ENCODE data around the gene STK33. TPM values are rescaled to one million over a fixed set of nuclear protein-coding genes. Genes with fewer than 3 reads are reported as not detected.
A peak's percentile ranks its signal among the peaks of the same experiment; 100 is the strongest.

STK33 gene
- polyA plus RNA-seq, 1 of the 3 experiments (the other 2 are of a cell fraction): 12.3 TPM

GRCh38 chr11:8605971-8606563 lies 12.0 kb upstream of the STK33 start (continued):
- no peak for TF ChIP-seq YY1 (IDR thresholded peaks at IDR 0.05; ENCODE audit: low read depth)
- no peak for TF ChIP-seq NRF1 (IDR thresholded peaks at IDR 0.05; ENCODE audit: low read depth, low read length)

- DNase-seq: peak; percentile 37
- H3K4me3 ChIP-seq (ENCODE audit: low read depth in 2 of 2, low read length in 1 of 2): peak overlapping the region in 1 of 2 experiments; percentile 26; a peak in 2 of 4 replicates
- H3K4me2 ChIP-seq: peak overlapping the region; percentile 37
- H3K4me1 ChIP-seq (ENCODE audit: control insufficient read depth in 1 of 2, insufficient read depth in 2 of 2, low read depth in 1 of 2, low read length in 1 of 2): 0 out of 4 replicates have a peak, but pooled peaks cover 0 to 6% of the 10 kb centered on the region in 2 experiments
- H3K27ac ChIP-seq (ENCODE audit: low read depth in 2 of 2, low read length in 1 of 2): peak overlapping the region in 1 of 2 experiments; percentile 78; a peak in 2 of 4 replicates
- H4K20me1 ChIP-seq (ENCODE audit: insufficient read depth): no peaks in the 10 kb centered on the region
- ChIA-PET POLR2A (no interaction called here), CTCF (interaction anchor here (1.2 to 1.5 kb wide), 3 partner anchors 23 to 571 kb away, joined by 3 to 4 read pairs (median 3); no protein-coding TSS in a partner anchor)
- peak overlapping the region; percentile 30; the same call in 1 of the 2 replicates for H2AFZ ChIP-seq (ENCODE audit: low read depth)
- no peaks in the 10 kb centered on the region for H3K9me2 ChIP-seq
- H3K9ac ChIP-seq: no peak overlapping the region
- 4% methylated on average over 9 of the region's 9 CpGs for WGBS (ENCODE audit: low lambda C conversion rate)
- H3K9me3 ChIP-seq: no peaks in the 10 kb centered on the region
- H3F3A ChIP-seq (replicated peaks; ENCODE audit: insufficient read depth): peaks cover 20% of the 10 kb centered on the region
- no peaks in the 10 kb centered on the region for H3K79me2 ChIP-seq (ENCODE audit: insufficient read depth)
- H3K27me3 ChIP-seq (ENCODE audit: insufficient read depth): no peaks in the 10 kb centered on the region
- no peaks in the 10 kb centered on the region for H3K36me3 ChIP-seq (replicated peaks in 1 of 2; ENCODE audit: control insufficient read depth in 1 of 2, insufficient read depth in 2 of 2, low read length in 1 of 2)
- TF ChIP-seq FOSL2 (IDR thresholded peaks at IDR 0.05; ENCODE audit: borderline replicate concordance, low read depth) (peak; percentile 82), TAF1 (IDR thresholded peaks at IDR 0.05; ENCODE audit: borderline replicate concordance, low read depth, low read length) (no peak), JUND (IDR thresholded peaks at IDR 0.05) (peak; percentile 76), RFX5 (IDR thresholded peaks at IDR 0.05; ENCODE audit: low read length) (no peak), USF1 (IDR thresholded peaks at IDR 0.05; ENCODE audit: borderline replicate concordance, low read depth) (no peak), MXI1 (IDR thresholded peaks at IDR 0.05; ENCODE audit: low read depth, low read length) (no peak), IRF3 (IDR thresholded peaks at IDR 0.05; ENCODE audit: low read depth, low read length) (no peak), NRF1 (IDR thresholded peaks at IDR 0.05; ENCODE audit: low read depth, low read length) (no peak), SIN3A (IDR thresholded peaks at IDR 0.05; ENCODE audit: borderline replicate concordance, low read depth, low read length) (0 out of 2 replicates have a peak, but pooled peaks have one; percentile 19), RAD21 (IDR thresholded peaks at IDR 0.05; ENCODE audit: low read length) (peak; percentile 50), REST (IDR thresholded peaks at IDR 0.05; ENCODE audit: low read depth, low read length) (no peak), GATA2 (CRISPR knock-in tag; IDR thresholded peaks at IDR 0.05) (no peak), POLR2AphosphoS5 (IDR thresholded peaks at IDR 0.05; ENCODE audit: low read depth, low read length) (peak; percentile 38; the same call in 1 of the 2 replicates), SMC3 (IDR thresholded peaks at IDR 0.05; ENCODE audit: low read depth, low read length) (peak; percentile 5; the same call in 1 of the 2 replicates), NFIC (IDR thresholded peaks at IDR 0.05; ENCODE audit: borderline replicate concordance) (peak; percentile 90), PBX3 (IDR thresholded peaks at IDR 0.05) (peak; percentile 77), USF2 (IDR thresholded peaks at IDR 0.05; ENCODE audit: borderline replicate concordance, low read depth, low read length) (no peak), GABPA (IDR thresholded peaks at IDR 0.05; ENCODE audit: low read depth) (no peak), MAX (IDR thresholded peaks at IDR 0.05; ENCODE audit: low read depth) (peak; percentile 68; the same call in 1 of the 2 replicates)
Measured at GRCh38 chr11:8604078-8604723, 10.2 kb upstream of the STK33 start.
